SK-N-SH (cell line): ENCODE results near the gene MYBBP1A. TPM values are rescaled to one million over a fixed set of nuclear protein-coding genes. Genes with fewer than 3 reads are reported as not detected.
"Not testable (repeated sequence)": the region's sequence is repeated elsewhere in the genome, so short reads cannot be mapped to it uniquely, and the experiment has no call there.

ENCODE experiments used
- CTCF ChIA-PET: fragments of 300-600, 350-600 bp; formaldehyde crosslinking; extraction: SDS; loops from one replicate; lab custom pipeline; 2021; lab: Yijun Ruan, JAX
- POLR2A ChIA-PET: fragments of 350-600 bp; sonication (Branson Sonifier 250); formaldehyde crosslinking; extraction: SDS; loops from one replicate; lab custom pipeline; 2020; ENCODE audit warnings: antibody characterized with exemption, inconsistent platforms; lab: Yijun Ruan, JAX
- DNase-seq: peaks from one replicate; pipeline ENCODE4 v3.0.0; 2012
- H2AFZ ChIP-seq: fragments of 200-600 bp; sonication (generic); 2 replicates; pipeline ENCODE4 v1.8.1; 2016; ENCODE audit warnings: antibody characterized with exemption, mild to moderate bottlenecking, low read depth
- H3F3A ChIP-seq: fragments of 200-600 bp; sonication (generic); replicated peaks from 2 replicates; pipeline ENCODE3; 2016; ENCODE audit warnings: antibody characterized with exemption, mild to moderate bottlenecking; ENCODE audit not compliant: insufficient read depth
- H3K27ac ChIP-seq, 2 experiments: fragments of 200-500 bp in 1 of 2; fragments of 200-600 bp in 1 of 2; sonication (Bioruptor generic) in 1 of 2; sonication (generic), shearing (Covaris generic) in 1 of 2; 2 replicates each; pipeline versions ENCODE4 v1.5.1 to v1.6.1; 2014 to 2016; ENCODE audit warnings: low read depth in 2 of 2, inconsistent platforms in 1 of 2, low read length in 1 of 2, mild to moderate bottlenecking in 1 of 2, mixed read lengths in 1 of 2
- H3K27me3 ChIP-seq: fragments of 200-600 bp; sonication (generic), shearing (Covaris generic); 2 replicates; pipeline ENCODE4 v1.6.1; 2016; ENCODE audit warnings: mixed run types; ENCODE audit not compliant: insufficient read depth
- H3K36me3 ChIP-seq, 2 experiments: fragments of 200-500 bp in 1 of 2; fragments of 200-600 bp in 1 of 2; sonication (Bioruptor generic) in 1 of 2; sonication (generic) in 1 of 2; replicated peaks in 1 of 2; 2 replicates each; pipeline versions ENCODE3 to v1.5.1; 2014 to 2016; ENCODE audit warnings: low read length in 1 of 2, mild to moderate bottlenecking in 1 of 2; ENCODE audit not compliant: insufficient read depth in 2 of 2, control insufficient read depth in 1 of 2
- H3K4me1 ChIP-seq, 2 experiments: fragments of 200-500 bp in 1 of 2; fragments of 200-600 bp in 1 of 2; sonication (Bioruptor generic) in 1 of 2; sonication (generic), shearing (Covaris generic) in 1 of 2; 2 replicates each; pipeline versions ENCODE4 v1.5.1 to v1.6.1; 2014 to 2016; ENCODE audit warnings: low read depth in 1 of 2, low read length in 1 of 2, mixed run types in 1 of 2; ENCODE audit not compliant: insufficient read depth in 2 of 2, control insufficient read depth in 1 of 2
- H3K4me2 ChIP-seq: fragments of 200-600 bp; sonication (generic), shearing (Covaris generic); 2 replicates; pipeline ENCODE4 v1.6.1; 2017; ENCODE audit warnings: mixed run types
- H3K4me3 ChIP-seq, 2 experiments: fragments of 200-500 bp in 1 of 2; fragments of 200-600 bp in 1 of 2; sonication (Bioruptor generic) in 1 of 2; sonication (generic), shearing (Covaris generic) in 1 of 2; 2 replicates each; pipeline versions ENCODE4 v1.5.1 to v1.8.1; 2014 to 2016; ENCODE audit warnings: low read depth in 2 of 2, inconsistent platforms in 1 of 2, low read length in 1 of 2, mild to moderate bottlenecking in 1 of 2, mixed read lengths in 1 of 2, moderate library complexity in 1 of 2
- H3K79me2 ChIP-seq: fragments of 200-600 bp; sonication (generic); 2 replicates; pipeline ENCODE4 v1.8.1; 2017; ENCODE audit warnings: mild to moderate bottlenecking; ENCODE audit not compliant: insufficient read depth
- H3K9ac ChIP-seq: fragments of 200-600 bp; sonication (generic); 2 replicates; pipeline ENCODE4 v1.6.1; 2017; ENCODE audit warnings: mixed run types
- H3K9me2 ChIP-seq: fragments of 200-600 bp; sonication (generic); 2 replicates; pipeline ENCODE4 v1.6.1; 2017; ENCODE audit warnings: mixed run types
- H3K9me3 ChIP-seq: fragments of 200-600 bp; sonication (generic); 2 replicates; pipeline ENCODE4 v1.6.1; 2017; ENCODE audit warnings: mixed run types, mild to moderate bottlenecking, moderate library complexity
- H4K20me1 ChIP-seq: fragments of 200-600 bp; sonication (generic); 2 replicates; pipeline ENCODE4 v1.6.1; 2017; ENCODE audit warnings: mild to moderate bottlenecking, mixed run types; ENCODE audit not compliant: insufficient read depth
- JUND ChIP-seq: IDR thresholded peaks from 2 replicates; pipeline ENCODE4 v1.4.0; 2012
- PBX3 ChIP-seq: IDR thresholded peaks from 2 replicates; pipeline ENCODE4; 2012
- TAF1 ChIP-seq: IDR thresholded peaks from 2 replicates; pipeline ENCODE4 v1.6.1; 2012; ENCODE audit warnings: low read depth, mild to moderate bottlenecking, low read length, moderate library complexity, borderline replicate concordance
- YY1 ChIP-seq: IDR thresholded peaks from 2 replicates; pipeline ENCODE4 v1.4.0; 2012; ENCODE audit warnings: low read depth, mild to moderate bottlenecking
- WGBS: methylation state at CpG from one replicate; pipeline ENCODE4 v1.1.6; 2017; ENCODE audit warnings: low lambda C conversion rate; 5-methylcytosine and 5-hydroxymethylcytosine counted together
- polyA plus RNA-seq, 3 experiments: library from polyadenylated mRNA; depleted of rRNA; stranded (reverse); fragments of >200 nt; gene quantifications; 2 replicates each; pipeline ENCODE4 v1.2.3, GENCODE V29; 2012

The MYBBP1A gene
- polyA plus RNA-seq, 1 of the 3 experiments (the other 2 are of a cell fraction): 93.0 TPM

- Histone ChIP-seq H4K20me1 (no peaks in the 10 kb centered on the region), H3K36me3 (no peaks in the 10 kb centered on the region), H3K4me3 (no peak overlapping the region), H3K27ac (no peak overlapping the region), H3K4me2 (no peak overlapping the region), H3F3A (no peaks in the 10 kb centered on the region), H3K9ac (no peak overlapping the region), H2AFZ (no peak overlapping the region), H3K9me3 (no peaks in the 10 kb centered on the region), H3K79me2 (no peaks in the 10 kb centered on the region), H3K4me1 (peaks cover 0 to 4% of the 10 kb centered on the region in 2 experiments; a peak in 1 of 4 replicates), H3K27me3 (peaks cover 29% of the 10 kb centered on the region), H3K9me2 (no peaks in the 10 kb centered on the region)
- CTCF ChIA-PET: interaction anchor here (1.0 to 6.8 kb wide), 3 partner anchors 12 to 37 kb away, joined by 3 to 74 read pairs (median 4); no protein-coding TSS in a partner anchor
- DNase-seq: no peak
- 62% methylated on average over 11 of the region's 11 CpGs for WGBS
- TF ChIP-seq PBX3 (no peak), YY1 (no peak)
- POLR2A ChIA-PET: no interaction called here
Measured at GRCh38 chr17:4579678-4580077, 24.5 kb upstream of the MYBBP1A start.

GRCh38 chr17:4578349-4578748 is 23.2 kb upstream of the MYBBP1A start:
- H3K27me3 ChIP-seq: peaks cover 30% of the 10 kb centered on the region
- H3K36me3 ChIP-seq, H3F3A ChIP-seq, H3K4me2 ChIP-seq, H3K9me2 ChIP-seq, H2AFZ ChIP-seq, H3K9ac ChIP-seq, POLR2A ChIA-PET, H3K27ac ChIP-seq, H3K4me3 ChIP-seq, H3K9me3 ChIP-seq, DNase-seq, H3K4me1 ChIP-seq, H3K79me2 ChIP-seq, H4K20me1 ChIP-seq: not testable (repeated sequence)
- WGBS: 88% methylated on average over 3 of the region's 24 CpGs
- CTCF ChIA-PET: interaction anchor here (4.3 to 5.6 kb wide), 2 partner anchors 11 to 48 kb away, joined by 25 to 28 read pairs; no protein-coding TSS in a partner anchor

GRCh38 chr17:4577386-4577993 is 22.3 kb upstream of the MYBBP1A start:
- DNase-seq: no peak
- ChIA-PET CTCF (interaction anchor here (4.3 to 5.6 kb wide), 2 partner anchors 11 to 49 kb away, joined by 25 to 28 read pairs; no protein-coding TSS in a partner anchor), POLR2A (interaction anchor here (0.6 kb wide), 1 partner anchor 11 kb away, joined by 3 read pairs; no protein-coding TSS in a partner anchor)
- WGBS: 89% methylated on average over 7 of the region's 8 CpGs
- no peaks in the 10 kb centered on the region for H3K36me3 ChIP-seq
- H2AFZ ChIP-seq: no peak overlapping the region
- H3K9me2 ChIP-seq: no peaks in the 10 kb centered on the region
- H3K4me2 ChIP-seq: no peak overlapping the region
- H3K9me3 ChIP-seq: no peaks in the 10 kb centered on the region
- H4K20me1 ChIP-seq: no peaks in the 10 kb centered on the region
- H3K4me1 ChIP-seq: peaks cover 0 to 1% of the 10 kb centered on the region in 2 experiments; a peak in 1 of 4 replicates
- peaks cover 21% of the 10 kb centered on the region; the same call in 1 of the 2 replicates for H3K27me3 ChIP-seq
- TF ChIP-seq TAF1: no peak
- no peak for TF ChIP-seq JUND
- no peak overlapping the region for H3K4me3 ChIP-seq
- no peaks in the 10 kb centered on the region for H3F3A ChIP-seq
- no peaks in the 10 kb centered on the region for H3K79me2 ChIP-seq
- no peak overlapping the region for H3K27ac ChIP-seq
- H3K9ac ChIP-seq: no peak overlapping the region
